GM19438 (cell line): ENCODE results near the gene SCGB1A1.

Experiments used
- ATAC-seq: cut with Tn5 transposase; IDR thresholded peaks from one replicate; pipeline ENCODE4 v1.9.1; 2021; ENCODE audit warnings: low read depth; ENCODE audit not compliant: unreplicated experiment

SCGB1A1 gene

DNA sequence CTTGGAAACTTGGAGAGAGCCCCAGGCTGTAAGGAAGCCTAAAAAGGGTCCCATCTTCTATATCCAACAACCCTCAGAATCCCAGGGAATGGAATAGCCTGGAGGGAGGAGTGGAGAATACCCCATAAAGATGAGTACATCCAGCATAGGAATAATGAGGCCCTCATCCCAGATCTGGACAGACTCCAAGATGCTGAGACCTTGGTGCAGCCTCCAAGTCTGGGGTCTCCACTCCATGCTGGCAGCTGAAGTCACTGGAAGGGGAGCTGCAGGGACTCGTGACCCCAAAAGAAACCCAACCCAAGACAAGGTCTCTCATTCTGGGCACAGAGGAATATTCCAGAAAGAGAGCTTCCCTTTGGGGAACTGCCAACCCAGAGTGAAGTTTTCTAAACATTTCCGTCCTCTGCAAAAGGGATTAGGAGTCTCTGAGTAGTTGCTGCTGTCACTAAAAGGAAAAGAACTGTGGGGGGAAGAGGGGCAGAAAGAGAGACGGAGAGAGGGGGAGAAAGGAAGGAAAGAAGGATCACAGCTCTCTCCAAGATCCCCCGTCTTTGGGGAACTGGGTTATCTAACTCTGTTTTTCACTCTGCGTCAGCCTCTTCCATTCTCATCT lies 589 bp downstream of the SCGB1A1 start:
- ATAC-seq = no peak

DNA sequence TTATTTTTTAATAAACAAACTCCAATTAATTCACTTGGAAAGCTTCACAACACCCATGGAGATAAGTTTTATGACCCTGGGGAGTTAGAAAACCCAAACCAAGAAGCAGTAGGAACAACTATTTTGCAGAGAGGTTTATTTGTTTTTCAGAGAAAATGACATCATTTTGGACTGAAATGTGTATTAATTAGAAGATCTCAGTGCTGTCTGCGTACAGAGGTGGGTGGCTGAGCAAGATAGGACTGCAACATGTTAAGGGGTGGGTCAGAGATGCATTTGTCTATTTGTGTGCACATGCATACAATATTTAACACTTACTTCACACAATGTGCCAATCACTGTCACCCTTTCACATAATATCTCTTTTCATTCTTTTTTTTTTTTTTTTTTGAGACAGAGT lies 1.1 kb downstream of the SCGB1A1 start:
- ATAC-seq = no peak

DNA sequence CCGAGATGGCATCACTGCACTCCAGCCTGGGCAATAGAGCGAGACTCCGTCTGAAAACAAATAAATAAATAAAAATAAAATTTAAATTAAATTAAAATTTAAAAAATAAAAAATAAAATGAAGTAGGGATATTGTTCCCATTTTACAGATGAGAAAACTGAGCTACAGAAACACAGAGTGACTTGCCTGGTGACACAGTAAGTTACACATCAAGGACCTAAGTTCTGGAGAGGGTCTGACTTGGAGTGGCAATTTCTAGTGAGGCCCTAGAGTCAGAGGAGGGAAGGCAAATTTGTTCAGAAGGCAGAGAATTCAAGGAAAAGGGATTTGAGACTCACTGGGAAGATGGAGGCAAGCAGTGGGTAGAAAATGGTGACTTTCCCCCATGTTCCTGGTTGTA lies 2.0 kb downstream of the SCGB1A1 start:
- ATAC-seq = no peak

DNA sequence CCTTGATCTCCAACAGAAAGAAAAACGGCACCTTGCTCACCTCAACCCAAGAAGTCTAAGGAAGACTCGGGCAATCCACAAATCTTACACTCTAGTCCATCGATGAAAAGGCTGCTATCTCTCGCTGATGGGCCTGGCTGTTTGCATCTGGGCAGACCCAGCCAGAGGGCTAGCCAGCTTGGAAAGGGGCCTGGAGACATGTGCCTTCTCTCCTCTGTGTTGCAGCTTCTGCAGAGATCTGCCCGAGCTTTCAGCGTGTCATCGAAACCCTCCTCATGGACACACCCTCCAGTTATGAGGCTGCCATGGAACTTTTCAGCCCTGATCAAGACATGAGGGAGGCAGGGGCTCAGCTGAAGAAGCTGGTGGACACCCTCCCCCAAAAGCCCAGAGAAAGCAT lies 3.2 kb downstream of the SCGB1A1 start:
- no peak for ATAC-seq

DNA sequence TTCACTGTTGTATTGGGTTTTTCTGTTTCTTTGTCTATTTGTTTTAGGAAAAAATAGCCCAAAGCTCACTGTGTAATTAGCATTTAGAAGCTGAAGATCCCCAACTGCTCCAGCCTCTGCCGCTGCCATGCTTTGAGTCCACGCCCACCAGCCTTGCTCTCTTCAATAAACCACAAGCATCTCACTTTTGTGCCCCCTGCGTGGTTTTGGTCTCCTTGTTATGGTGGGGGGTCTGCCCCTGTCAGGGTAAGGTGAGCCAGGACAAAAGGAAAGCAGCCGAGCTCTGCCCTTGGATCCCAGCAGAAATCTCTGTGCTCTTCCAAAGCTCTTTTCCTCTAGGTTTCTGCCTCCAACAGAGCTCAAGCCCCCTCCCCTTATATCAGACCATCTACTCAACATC lies 4.2 kb downstream of the SCGB1A1 start:
- ATAC-seq = no peak

DNA sequence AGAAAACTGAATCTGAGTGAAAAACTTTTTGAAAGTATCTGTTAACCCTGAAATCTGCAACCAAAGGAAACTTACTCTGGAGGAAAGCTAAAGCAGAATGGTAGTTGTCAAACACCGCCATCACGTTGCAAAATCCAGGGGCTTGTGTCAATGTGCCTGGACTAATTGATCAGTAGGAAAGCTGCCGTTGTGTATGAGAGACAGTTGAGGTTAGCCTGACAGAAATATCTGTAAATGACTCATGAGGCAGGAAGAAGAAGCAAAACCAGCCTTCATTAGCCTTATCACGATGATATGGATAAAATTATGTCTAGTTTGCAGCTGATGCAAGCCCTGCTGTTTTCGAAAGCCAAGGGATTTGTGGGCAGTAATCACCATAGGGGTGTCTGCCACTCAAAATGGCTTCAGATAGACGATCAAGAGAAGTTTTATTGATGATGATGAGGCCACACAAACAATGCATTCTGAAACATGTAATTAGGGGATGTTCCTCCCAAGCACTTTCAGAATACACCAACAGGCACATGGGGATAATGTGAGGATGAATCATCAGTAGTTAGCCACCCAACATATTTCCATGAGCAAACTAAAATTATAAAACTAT lies 8.9 kb downstream of the SCGB1A1 start:
- ATAC-seq = no peak

DNA sequence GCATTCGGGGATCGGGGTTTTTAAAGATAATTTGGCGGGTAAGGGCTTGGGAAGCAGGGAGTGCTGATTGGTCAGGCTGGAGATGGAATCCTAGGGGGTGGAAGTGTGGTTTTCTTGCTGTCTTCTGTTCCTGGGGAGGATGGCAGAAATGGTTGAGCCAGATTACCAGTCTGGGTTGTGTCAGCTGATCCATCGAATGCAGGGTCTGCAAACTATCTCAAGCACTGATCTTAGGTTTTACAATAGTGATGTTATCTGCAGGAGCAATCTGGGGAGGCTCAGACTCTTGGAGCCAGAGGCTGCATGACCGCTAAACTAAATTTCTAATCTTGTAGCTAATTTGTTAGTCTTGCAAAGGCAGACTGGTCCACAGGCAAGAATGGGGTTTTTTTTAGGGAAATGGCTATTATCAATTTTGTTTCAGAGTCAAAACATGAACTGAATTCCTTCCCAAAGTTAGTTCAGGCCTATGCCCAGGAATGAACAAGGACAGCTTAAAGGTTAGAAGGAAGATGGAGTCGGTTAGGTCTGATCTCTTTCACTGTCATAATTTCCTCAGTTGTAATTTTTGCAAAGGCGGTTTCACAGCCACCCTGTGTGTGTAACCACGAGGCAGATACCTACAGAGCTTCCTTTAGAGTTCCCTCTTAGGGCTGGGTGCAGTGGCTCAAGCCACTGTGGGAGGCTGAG lies 10.2 kb downstream of the SCGB1A1 start:
- no peak for ATAC-seq

DNA sequence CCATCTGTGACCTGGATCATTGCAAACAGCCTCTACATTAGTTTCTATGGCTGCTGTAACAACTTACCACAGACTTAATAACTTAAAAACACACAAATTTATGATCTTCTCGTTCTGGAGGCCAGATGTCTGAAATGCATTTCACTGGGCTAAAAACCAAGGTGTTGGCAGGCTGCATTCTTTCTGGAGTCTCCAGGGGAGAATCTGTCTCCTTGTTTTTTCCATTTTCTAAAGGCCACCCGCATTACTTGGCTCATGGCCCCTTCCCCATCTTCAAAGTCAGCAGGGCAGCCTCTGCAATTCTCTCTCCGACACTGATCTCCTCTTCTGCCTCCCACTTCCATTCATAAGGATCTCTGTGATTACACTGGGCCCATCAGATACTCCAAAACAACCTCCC lies 11.6 kb downstream of the SCGB1A1 start:
- ATAC-seq = no peak

DNA sequence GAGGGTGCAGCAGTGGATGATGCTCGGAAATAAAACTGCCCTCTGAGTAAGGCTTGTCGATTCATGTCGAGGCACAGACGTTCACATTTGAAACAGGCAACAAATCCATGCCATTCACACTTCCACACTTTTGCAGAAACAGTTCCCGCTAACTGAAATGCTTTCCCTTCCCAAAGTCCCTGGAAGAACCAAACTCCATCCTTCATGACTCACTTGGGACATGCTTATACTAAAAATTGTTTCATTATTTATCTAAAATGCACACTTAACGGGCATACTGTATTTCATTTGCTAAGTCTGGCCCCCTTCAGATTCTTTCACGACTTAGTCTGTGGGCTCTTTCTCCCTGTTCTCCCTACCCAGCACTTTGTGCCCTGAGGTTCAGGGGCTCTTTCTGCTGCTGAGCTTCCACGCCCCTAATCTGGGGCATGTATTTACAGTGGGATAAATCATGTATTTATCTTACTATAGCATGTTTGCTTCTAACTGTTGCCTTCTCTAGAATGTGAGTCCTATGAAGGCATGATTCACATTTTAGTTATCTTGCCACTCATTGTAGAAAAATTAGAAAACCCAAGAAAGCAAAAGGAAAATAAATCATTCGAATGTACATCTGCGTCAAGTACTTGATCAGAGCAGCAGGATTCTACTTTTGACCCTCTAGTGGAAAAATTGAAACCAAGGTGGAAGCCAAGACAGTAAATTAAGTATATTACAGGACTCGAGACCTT lies 12.5 kb downstream of the SCGB1A1 start:
- ATAC-seq = no peak

DNA sequence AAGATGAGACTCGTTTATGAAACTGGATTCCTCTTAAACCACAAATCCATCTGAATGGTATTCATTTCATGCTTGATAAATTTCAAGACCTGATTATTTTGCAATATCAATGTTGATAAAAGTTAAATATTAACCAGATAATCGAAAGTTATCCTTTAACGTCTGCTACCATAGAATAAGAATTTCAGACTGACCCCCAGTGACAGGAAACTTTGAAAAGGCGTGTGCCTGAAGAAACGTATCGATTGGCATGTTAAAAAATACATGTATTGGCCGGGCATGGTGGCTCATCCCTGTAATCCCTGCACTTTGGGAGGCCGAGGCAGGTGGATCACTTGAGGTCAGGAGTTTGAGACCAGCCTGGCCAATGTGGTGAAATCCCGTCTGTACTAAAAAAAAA lies 13.9 kb downstream of the SCGB1A1 start:
- ATAC-seq = no peak

DNA sequence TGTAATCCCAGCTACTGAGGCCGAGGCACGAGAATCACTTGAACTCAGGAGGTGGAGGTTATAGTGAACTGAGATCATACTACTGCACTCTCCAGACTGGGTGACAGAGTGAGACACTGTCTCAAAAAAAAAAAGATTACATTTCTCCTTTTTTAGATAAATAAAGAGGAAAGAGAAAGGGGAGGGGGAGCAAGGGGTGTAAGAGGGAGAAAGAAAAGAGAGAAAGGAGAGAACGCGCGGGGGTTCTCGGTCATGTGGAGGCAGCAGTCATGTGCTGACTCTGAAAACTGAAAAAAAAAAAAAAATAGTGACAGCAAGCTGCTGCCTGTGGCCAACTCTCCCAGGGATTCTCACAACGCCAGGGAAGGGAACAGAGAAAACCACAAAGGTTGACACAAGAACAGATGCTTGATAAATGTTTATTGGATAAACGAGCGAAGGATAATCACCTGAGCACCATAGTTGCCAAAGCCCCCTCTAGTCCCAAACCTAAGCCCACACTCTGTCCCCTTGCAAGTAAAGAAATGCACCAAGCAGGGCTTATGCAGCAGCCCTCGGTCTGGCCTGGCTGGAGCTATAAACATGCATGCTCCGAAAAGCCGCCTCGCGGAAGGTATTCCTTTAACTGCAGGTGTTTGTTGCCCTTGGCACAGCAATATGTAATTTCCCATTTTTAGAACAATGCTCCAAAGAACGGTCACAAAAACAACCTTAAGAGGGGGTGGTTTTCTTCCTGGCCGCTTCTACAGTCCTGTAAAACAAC lies 14.5 kb downstream of the SCGB1A1 start:
- no peak for ATAC-seq

DNA sequence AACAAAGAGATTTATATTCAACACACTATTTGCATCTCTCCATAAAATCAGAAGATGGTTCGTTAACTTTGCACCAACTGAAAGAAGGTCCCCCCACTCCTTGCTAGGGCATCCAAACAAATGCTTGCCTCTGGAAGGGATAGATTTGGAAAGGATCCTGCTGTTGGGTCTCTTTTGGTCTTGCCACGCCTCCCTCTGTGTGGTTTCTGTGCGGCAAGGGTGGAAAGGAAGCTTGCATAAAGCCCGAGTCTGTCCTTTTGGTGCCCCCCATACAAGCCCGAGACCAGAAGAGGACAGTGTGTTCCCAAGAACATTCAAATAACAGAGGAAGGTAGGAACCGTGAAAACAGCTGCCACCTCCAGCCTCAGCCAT lies 15.1 kb downstream of the SCGB1A1 start:
- ATAC-seq = no peak

DNA sequence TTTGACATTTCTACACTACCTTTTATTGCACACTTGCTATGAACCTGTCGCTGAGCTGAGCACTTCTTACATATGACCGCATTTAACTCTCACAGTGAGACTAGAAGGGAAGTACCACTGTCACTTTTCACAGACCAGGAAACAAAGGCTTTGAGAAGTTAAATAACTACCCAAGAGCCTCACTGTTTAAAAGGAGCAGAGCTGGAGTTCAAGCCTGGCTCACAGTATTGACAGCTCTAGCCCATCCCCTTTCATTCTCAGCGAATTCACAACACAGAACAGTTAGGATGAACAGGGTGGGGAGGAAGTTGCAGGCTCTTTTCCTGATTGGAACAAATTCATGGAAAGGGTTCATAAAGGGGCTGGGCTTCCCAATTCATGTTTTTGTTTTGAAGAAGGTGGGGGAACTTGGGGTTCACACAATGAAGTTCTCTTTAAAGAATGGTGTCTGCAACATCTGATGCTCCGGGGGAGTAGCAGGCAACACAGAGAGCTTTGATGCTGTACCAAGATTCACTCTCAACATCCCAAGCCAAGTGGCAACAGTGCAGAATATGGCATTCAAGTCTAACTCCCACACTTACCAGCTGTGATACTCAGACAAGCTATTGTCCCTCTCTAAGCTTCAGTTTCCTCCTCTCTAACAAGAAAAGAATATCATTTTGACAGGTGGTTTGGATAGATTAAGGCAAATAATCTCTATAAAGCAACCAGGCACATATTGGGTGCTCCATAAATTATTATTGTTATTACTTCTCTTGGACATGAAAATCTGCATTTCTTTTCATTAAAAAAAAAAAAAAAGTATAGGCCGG lies 17.2 kb downstream of the SCGB1A1 start:
- no peak for ATAC-seq

DNA sequence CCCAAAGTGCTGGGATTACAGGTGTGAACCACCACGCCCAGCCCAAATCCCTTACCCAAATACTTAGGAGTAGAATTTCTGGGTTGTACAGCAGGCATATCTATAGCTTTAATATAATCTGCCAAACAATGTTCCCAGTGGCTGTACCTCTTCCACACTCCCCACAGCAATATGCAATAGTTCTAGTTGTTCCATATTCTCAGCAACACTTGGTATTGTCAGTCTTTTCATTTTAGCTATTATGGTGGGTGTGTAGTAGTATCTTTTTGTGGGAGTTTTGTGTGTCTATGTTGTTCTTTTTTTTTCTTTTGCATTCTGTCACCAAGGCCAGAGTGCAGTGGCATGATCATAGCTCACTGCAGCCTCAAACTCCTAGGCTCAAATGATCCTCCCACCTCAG lies 18.8 kb downstream of the SCGB1A1 start:
- no peak for ATAC-seq

DNA sequence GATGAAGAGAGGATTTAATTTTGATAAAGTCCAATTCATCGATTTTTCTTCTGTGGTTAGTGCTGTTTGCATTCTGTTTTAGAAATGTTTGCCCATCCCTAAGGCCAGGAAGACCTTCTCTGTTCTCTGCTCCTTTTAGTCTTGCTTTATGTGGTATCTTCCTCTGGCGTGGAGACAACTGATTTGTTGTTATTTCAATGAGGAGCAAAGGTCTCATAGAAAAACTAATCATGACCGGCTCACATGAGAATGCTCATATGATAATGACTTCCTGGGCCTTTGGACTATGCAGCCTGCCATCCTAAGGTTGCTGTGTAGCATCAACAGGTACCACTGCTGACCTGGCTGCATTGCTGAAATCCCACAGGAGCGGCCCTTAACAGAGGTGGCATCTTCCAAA lies 19.8 kb downstream of the SCGB1A1 start:
- ATAC-seq = no peak

DNA sequence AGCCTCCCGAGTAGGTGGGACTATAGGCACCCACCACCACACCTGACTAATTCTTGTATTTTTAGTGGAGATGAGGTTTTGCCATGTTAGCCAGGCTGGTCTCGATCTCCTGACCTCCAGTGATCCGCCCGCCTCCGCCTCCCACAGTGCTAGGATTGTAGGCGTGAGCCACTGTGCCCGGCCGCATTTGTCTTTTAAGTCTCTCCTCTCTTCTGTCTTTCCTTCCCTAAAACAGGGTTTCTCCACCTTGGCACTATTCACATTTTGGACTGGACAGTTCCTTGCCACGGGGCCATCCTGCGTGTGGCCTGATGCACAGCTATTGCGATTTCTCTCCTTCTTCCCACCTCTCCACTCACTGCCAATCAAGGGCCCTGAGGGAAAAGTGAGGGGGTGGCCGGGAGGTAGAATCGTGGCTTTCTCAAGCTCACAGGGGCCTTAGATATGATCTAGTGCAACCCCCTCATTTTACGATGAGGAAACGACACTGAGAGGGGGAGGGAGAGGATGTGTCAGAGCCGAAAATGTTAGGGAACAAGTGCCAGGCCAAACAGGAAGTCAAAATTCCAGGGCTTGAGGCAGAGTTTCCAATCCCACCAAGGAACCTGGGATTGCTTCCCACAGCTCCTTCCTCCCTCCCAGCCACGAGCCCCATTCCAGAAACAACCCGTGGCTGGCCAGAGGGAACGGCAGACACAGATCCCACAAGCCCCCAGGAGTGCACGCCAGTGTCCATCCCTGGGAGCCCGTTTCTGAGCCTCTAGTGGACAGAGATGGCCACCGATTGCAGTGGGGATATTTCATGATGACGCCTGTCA lies 21.2 kb downstream of the SCGB1A1 start:
- ATAC-seq = no peak

DNA sequence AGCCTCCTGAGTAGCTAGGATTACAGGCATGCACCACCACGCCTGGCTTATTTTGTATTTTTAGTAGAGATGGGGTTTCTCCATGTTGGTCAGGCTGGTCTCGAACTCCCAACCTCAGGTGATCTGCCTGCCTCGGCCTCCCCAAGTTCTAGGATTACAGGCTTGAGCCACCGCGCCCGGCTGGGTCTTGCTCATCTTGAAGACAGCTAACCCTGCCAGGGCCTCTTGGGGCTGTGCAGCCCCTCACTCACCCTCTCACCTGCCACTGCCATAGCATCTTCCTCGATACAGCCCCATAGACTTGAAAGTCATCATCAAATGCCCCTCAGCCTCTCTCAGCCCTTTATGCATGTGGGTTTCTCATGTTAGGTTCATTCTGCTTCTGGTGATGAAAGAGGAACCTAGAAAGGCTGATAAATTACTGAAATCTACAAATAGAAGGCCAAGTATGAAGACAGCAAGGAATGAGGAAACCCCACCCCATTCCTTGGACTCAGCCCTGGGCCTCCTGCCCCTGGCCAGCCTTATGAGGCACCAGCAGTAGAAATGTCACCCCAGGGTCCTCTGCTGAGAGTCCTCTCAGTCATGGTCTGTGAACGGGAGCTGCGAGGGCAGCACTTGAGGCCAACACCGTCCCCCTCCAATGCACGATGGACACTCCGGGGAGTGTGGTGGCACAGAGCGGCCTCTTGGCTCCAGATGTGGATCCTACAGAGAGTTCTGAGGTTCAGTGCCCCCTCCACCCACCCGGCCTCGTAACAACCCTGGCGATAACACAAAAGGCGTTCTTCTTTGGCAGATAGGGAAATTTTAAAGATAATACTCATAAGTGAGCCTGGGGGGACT lies 24.8 kb downstream of the SCGB1A1 start:
- no peak for ATAC-seq

DNA sequence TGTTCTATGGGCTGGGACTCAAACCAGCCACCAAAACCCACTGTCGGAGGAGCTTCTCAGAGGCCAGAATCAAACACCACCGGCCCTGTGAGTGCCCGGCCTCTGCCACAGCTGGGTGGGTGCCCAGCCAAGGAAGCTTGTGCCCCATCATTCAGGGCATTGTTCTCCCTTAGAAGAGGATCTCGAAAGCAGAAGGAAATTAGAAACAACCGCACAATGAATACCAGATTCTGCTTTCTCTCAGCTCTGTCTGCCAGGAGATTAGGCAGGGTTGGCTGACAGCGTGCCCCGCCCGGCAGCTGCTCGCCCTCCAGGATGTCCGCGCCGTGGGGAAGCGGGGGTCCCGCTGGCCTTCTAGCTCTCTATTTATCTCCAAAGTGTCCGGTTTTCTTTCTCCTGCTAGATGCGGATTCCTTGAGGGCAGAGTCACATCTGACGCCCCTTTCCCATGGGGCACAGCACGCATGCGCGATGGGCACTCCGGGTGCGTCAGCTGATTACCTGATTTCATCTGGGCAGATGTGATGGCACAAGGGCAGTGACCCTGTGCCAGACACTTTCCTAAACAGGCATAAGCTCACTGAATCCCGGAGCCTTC lies 25.5 kb downstream of the SCGB1A1 start:
- no peak for ATAC-seq
